Peyer's patch (tissue), 4 donors: ENCODE measurements around the gene CCDC152. TPM values are rescaled to one million over a fixed set of nuclear protein-coding genes. Genes with fewer than 3 reads are reported as not detected.
A peak's percentile ranks its signal among the peaks of the same experiment; 100 is the strongest.
"Not testable (repeated sequence)": the region's sequence is repeated elsewhere in the genome, so short reads cannot be mapped to it uniquely, and the experiment has no call there.

Experiments
- DNase-seq, 3 donors: peaks; one replicate each; pipeline ENCODE4 v3.0.0-alpha.2; 2017 to 2019
- H3K27ac ChIP-seq, 4 donors: fragments of 200-600 bp; sonication (generic); one replicate each; pipeline ENCODE4 v1.5.1; 2016 to 2019
- H3K27me3 ChIP-seq, 2 donors: fragments of 200-600 bp; sonication (generic); one replicate each; pipeline ENCODE4 v1.5.1; 2019
- H3K36me3 ChIP-seq, 3 donors: fragments of 200-600 bp; sonication (generic); one replicate each; pipeline ENCODE4 v1.5.1; 2016 to 2019
- H3K4me1 ChIP-seq, 4 donors: fragments of 200-600 bp; sonication (generic); one replicate each; pipeline ENCODE4 v1.5.1; 2016 to 2019
- H3K4me3 ChIP-seq, 4 donors: fragments of 200-600 bp; sonication (generic); 1 replicate in 3 of 4; 2 replicates in 1 of 4; pipeline ENCODE4 v1.5.1; 2016 to 2019; ENCODE audit warnings: mild to moderate bottlenecking in 1 of 4
- H3K9me3 ChIP-seq, 4 donors: fragments of 200-600 bp; sonication (generic); one replicate each; pipeline ENCODE4 v1.5.1; 2016 to 2019; ENCODE audit warnings: mild to moderate bottlenecking in 1 of 4
- POLR2A ChIP-seq, 2 donors: fragments of 450-650 bp; IDR thresholded peaks; one replicate each; pipeline ENCODE4 v1.5.1; 2017; ENCODE audit warnings: antibody characterized with exemption in 2 of 2, mild to moderate bottlenecking in 2 of 2, moderate library complexity in 2 of 2
- total RNA-seq, 4 donors: library from RNA; depleted of rRNA; stranded (reverse); fragments of >200 nt; gene quantifications; one replicate each; pipeline ENCODE4 v1.1.0, GENCODE V29; 2016
- TF ChIP-seq, protein P1 (sequence below), 6 experiments: fragments of 450-650 bp in 4 of 6; fragments of 200-600 bp in 2 of 6; sonication (generic) in 1 of 6; IDR thresholded peaks; one replicate each; pipeline ENCODE4 v1.5.1; 2017 to 2019; ENCODE audit warnings: antibody characterized with exemption in 6 of 6, mild to moderate bottlenecking in 3 of 6, moderate library complexity in 1 of 6

CCDC152 gene
- total RNA-seq, 4 donors from 2014 or later = 0.40 TPM; not detected in 3

GRCh38 chr5:42839196-42839595 lies 82.6 kb downstream of the CCDC152 start:
- DNase-seq = no peak

DNA sequence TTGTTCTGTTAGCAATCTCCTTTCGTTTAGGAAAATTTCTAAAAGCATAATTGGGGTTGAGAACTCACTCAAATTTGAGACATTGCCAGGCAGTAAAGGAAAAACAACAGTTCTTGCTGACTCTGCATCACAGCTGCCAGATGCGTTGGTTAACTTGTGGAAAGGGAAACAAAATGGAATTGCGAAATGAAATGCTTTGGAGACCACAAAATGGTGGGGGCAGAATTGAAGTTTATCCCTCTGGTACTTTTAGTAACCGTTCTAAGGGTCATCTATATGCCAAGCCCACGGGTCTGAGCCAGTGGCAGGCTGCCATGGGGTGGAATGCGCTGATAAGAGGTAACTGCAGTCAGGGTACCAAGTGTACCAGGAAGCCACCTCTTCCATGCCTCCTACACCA lies 83.7 kb downstream of the CCDC152 start:
- DNase-seq = peak in 1 of 3 donors; percentile 57
- H3K4me1 ChIP-seq = no peaks in the 10 kb centered on the region
- no peaks in the 10 kb centered on the region for H3K36me3 ChIP-seq
- no peaks in the 10 kb centered on the region for H3K27me3 ChIP-seq
- peak overlapping the region in 2 of 4 donors; percentile 49 to 55 for H3K27ac ChIP-seq
- TF ChIP-seq, protein P1, sequence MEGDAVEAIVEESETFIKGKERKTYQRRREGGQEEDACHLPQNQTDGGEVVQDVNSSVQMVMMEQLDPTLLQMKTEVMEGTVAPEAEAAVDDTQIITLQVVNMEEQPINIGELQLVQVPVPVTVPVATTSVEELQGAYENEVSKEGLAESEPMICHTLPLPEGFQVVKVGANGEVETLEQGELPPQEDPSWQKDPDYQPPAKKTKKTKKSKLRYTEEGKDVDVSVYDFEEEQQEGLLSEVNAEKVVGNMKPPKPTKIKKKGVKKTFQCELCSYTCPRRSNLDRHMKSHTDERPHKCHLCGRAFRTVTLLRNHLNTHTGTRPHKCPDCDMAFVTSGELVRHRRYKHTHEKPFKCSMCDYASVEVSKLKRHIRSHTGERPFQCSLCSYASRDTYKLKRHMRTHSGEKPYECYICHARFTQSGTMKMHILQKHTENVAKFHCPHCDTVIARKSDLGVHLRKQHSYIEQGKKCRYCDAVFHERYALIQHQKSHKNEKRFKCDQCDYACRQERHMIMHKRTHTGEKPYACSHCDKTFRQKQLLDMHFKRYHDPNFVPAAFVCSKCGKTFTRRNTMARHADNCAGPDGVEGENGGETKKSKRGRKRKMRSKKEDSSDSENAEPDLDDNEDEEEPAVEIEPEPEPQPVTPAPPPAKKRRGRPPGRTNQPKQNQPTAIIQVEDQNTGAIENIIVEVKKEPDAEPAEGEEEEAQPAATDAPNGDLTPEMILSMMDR (IDR thresholded peaks at IDR 0.05) = no peak
- no peaks in the 10 kb centered on the region for H3K9me3 ChIP-seq
- no peak overlapping the region for H3K4me3 ChIP-seq

More at GRCh38 chr5:42839196-42839595, 82.6 kb downstream of the CCDC152 start:
- no peaks in the 10 kb centered on the region for H3K36me3 ChIP-seq
- no peak overlapping the region for H3K4me3 ChIP-seq
- TF ChIP-seq POLR2A (IDR thresholded peaks at IDR 0.05) = no peak
- TF ChIP-seq, protein P1 (IDR thresholded peaks at IDR 0.05) = no peak
- no peaks in the 10 kb centered on the region for H3K4me1 ChIP-seq
- H3K9me3 ChIP-seq = no peaks in the 10 kb centered on the region
- H3K27me3 ChIP-seq = no peaks in the 10 kb centered on the region
- H3K27ac ChIP-seq = no peak overlapping the region

DNA sequence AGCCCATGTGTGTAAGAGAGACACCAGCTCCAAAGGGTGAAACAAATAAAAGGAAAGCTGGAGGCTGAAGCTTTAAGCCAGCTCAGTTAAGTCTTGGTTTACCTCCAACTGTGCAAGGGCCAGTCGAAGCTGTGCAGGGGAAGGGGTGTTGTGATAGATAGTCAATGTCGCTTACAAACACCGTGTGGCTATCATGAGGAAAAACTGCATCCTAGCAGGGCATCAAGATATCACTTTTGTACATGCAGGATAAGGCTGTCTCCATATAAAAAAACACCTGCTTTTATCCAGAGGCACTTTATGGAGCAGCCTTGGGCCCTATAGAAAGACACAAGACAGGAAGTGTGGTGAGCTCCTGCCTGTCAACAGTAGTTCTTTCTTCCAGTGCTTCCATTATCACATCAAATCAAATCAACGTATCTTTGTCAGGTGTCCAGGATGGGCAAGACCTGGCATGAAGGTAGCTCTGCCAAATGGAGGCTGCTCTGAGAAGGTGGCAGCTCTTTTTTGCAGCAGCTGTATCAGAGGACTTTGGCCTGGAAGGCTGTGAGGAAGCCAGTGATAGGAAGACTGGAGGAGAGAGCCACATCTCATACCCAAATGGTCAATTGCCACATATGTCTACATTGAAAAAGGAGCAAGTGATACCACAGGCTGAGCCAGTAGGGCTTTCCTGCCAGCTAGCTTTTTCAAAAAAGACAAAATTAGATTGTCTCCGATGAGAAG lies 84.4 kb downstream of the CCDC152 start:
- TF ChIP-seq, protein P1 (IDR thresholded peaks at IDR 0.05) = no peak
- TF ChIP-seq POLR2A (IDR thresholded peaks at IDR 0.05) = no peak
- Histone ChIP-seq H3K27me3 (no peaks in the 10 kb centered on the region), H3K36me3 (no peaks in the 10 kb centered on the region), H3K27ac (peak overlapping the region in 2 of 4 donors; percentile 41 to 55), H3K4me1 (no peaks in the 10 kb centered on the region), H3K4me3 (no peak overlapping the region), H3K9me3 (no peaks in the 10 kb centered on the region)
- no peak for DNase-seq

DNA sequence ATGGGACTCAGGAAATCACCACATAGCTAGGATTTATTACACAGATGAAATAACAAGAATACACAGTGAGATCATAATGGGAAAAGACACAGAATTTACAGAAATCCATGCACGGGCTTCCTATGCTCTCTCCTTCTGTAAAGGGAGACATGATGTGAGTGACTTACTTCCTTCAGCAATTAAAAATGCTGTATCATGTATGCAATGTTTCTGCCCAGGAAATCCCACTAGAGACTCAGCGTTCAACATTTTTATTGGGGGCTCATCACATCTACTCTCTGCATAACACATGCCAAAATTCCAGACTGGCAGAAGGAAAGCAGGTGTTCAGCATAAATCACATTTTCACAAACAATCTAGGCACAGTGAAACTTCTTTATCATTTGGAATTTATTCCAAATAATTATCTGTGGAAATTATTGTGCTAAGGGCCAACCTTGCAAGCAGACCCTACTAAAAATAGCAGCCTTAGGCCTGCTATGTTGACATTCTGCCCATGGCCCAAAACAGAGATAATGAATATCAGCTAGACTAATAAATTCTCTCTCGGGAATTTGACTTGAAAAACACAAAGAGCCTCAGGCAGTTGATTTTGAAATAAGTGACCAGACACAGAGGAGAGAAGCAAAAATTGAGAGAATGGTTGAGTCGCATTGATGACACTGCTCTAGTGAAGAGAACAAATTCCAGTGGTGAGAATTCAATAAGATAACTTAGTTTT lies 86.5 kb downstream of the CCDC152 start:
- Histone ChIP-seq H3K36me3 (no peaks in the 10 kb centered on the region), H3K9me3 (no peaks in the 10 kb centered on the region), H3K4me1 (no peaks in the 10 kb centered on the region), H3K27ac (no peak overlapping the region), H3K4me3 (no peak overlapping the region), H3K27me3 (no peaks in the 10 kb centered on the region)
- TF ChIP-seq POLR2A (IDR thresholded peaks at IDR 0.05) = no peak
- TF ChIP-seq, protein P1 (IDR thresholded peaks at IDR 0.05) = no peak
- DNase-seq = no peak

GRCh38 chr5:42843675-42844292 lies 87.2 kb downstream of the CCDC152 start:
- Histone ChIP-seq H3K27me3 (no peaks in the 10 kb centered on the region), H3K4me3 (no peak overlapping the region), H3K9me3 (no peaks in the 10 kb centered on the region), H3K36me3 (no peaks in the 10 kb centered on the region), H3K27ac (no peak overlapping the region), H3K4me1 (no peaks in the 10 kb centered on the region)
- no peak for TF ChIP-seq POLR2A (IDR thresholded peaks at IDR 0.05)
- TF ChIP-seq, protein P1 (IDR thresholded peaks at IDR 0.05) = no peak
- no peak for DNase-seq

DNA sequence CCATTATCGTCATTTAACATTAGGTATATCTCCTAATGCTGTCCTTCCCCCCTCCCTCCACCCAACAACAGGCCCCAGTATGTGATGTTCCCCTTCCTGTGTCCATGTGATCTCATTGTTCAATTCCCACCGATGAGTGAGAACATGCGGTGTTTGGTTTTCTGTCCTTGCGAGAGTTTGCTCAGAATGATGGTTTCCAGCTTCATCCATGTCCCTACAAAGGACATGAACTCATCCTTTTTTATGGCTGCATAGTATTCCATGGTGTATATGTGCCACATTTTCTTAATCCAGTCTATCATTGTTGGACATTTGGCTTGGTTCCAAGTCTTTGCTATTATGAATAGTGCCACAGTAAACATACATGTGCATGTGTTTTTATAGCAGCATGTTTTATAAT lies 87.8 kb downstream of the CCDC152 start:
- H3K9me3 ChIP-seq, H3K27me3 ChIP-seq, DNase-seq, H3K4me1 ChIP-seq, H3K4me3 ChIP-seq, H3K36me3 ChIP-seq, H3K27ac ChIP-seq: not testable (repeated sequence)
